ENCODE results near the gene LRP8.
"Not testable (repeated sequence)": the region's sequence is repeated elsewhere in the genome, so short reads cannot be mapped to it uniquely, and the experiment has no call there.

The LRP8 gene

DNA sequence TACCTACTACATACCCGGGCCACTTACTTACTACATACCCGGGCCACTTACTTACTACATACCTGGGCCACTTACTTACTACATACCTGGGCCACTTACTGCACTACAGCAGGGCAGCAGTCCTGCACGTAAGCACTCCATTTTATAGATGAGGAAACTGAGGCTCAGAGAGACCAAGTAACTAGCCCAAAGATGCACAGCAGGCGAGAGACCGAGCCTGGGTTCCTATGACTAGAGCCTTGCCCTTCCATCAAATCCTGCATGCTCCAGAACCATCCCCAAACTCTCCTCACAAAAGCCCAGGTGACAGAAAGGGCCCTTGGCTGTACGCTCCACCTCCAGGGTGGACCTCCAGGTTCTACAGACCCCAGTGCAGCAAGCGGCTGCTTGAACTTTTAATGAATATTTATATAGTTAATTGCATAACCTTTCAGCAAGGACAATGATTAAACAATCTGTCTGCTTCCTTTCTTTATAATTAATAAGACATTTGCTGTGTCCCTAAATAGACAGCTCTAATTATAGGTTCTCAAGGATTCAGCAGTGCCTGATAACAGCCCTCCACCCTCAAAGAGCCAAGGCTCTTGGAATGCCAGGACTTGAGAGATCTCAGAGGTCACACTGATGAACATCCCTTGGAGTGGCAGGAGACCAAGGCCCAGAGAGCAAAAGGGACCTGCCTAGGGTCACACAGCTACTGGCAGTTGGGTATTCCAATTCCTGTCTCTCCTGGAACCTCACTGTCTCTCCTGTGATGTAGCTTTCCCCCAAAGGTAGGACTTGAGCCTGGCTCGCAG, 43.4 kb downstream of the LRP8 start:
- DNase-seq (ENCODE audit: low read depth in 2 of 2): no peak

- DNase-seq (ENCODE audit: low read depth in 2 of 2): not testable (repeated sequence)
These were observed 44.7 kb downstream of the LRP8 start for GRCh38 chr1:53283156-53283555.

DNA sequence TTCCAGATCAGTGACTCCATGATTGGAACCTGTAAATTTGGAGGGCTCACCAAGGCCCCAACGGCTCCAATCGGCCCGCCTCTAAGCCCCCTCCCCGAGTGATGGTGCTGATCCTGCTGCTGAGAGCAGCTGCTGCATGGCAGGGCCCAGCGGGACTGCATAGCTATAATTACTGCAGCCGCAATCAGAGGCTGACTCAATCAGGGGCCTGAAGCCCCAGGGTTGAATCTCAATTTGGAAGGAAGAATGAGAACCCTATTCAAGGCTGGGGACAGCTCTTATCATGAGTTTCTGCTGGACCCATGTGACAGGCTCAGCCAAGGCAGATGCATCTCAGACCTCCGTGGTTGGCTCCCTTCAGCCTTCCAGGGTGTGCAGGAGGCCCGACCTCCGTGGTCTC, 46.7 kb downstream of the LRP8 start:
- no peak for DNase-seq (ENCODE audit: low read depth in 2 of 2)

- no peak for DNase-seq (ENCODE audit: low read depth in 2 of 2)
These were observed 47.4 kb downstream of the LRP8 start for GRCh38 chr1:53280496-53280895.

GRCh38 chr1:53279296-53280200, 48.3 kb downstream of the LRP8 start:
- no peak for DNase-seq (ENCODE audit: low read depth in 2 of 2)

GRCh38 chr1:53278298-53278725, 49.6 kb downstream of the LRP8 start:
- peak; percentile 14 to 35 for DNase-seq (ENCODE audit: low read depth in 2 of 2)

DNA sequence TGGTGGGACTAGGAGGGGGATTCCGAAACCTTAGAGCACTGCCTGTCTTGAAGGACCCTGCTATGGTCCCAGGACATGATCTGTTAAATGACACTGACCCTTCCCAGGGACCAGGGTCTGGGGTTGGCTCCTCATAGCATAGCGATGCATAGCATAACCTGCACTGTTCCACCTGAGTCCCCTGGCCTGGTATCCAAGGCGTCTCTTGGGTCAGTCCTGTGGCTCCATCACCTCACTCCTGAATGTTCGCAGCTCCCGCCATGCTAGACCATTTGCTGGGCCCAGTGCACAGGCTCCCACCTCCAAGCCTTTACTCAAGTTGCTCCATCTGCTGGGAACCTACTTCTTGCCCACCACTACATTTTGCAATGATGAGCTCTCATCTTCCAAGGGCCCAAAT, 50.5 kb downstream of the LRP8 start:
- DNase-seq (ENCODE audit: low read depth in 2 of 2): no peak

DNA sequence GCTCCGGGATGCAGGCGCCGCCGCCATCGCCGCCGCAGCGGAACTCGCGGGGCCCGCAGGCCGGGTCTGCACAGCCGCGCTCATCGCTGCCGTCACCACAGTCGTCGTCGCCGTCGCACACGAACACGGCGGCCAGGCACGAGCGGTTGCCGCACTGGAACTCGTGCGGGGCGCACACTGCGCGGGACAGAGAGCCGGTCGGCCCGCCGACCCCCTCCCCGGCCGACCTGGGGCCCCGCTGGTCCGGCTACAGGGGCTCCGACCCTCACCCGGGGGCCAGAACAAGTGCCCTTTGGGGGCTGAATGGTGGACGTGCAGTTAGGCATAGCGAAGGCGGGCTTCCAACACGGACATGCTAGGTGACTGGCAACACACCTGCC, 51.0 kb downstream of the LRP8 start:
- DNase-seq (ENCODE audit: low read depth in 2 of 2): no peak

- no peak for DNase-seq (ENCODE audit: low read depth in 2 of 2)
These were observed 51.5 kb downstream of the LRP8 start for GRCh38 chr1:53276153-53276901.

DNA sequence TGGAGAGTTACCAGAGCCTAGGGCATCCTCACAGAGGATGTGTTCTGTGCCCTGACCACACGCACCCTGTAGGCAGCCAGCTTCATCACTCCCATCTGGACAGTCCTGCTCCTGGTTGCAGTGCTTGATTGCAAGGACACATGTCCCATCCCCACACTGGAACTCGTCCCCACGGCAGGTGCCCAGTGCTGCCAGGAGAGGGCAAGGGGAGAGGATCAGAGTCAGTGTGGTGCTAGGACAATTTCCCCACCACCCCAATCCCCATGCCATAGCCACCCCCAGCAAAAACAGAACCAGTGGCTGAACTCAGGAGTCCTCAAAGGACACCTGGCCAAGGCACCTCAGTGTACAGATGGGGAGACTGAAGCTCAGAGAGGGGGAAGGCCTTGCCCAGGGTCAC, 52.3 kb downstream of the LRP8 start:
- no peak for DNase-seq (ENCODE audit: low read depth in 2 of 2)

DNA sequence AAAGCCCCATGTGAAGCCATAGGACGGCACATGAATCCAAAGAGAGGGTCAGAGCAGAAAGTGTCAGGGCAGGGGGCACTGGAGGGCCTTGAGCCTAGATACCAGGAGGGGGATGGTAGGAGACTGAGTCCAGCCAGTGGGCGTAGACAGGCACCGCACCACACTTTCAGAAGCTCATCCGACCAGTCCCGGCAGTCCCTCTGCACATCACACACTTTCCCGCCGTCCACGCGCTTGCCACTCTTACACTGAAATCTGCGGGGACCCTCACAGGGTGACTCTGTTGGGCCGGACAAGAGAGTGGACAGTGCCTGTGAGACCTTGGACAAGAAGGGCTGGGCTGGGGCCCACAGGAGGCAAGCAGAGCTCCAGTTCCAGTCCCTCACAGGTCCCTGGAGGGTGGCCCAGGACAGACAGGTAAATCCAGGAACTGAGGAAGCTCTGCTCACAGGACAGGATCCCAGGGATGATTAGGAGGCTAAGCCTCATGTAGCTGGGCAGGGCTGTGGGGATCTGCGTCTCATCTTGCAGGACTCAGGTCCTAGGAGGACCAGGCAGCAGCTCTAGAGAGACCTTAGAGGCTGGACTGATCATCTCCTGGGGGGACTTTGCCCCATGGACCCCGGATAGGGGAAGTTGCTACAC, 53.2 kb downstream of the LRP8 start:
- no peak for DNase-seq (ENCODE audit: low read depth in 2 of 2)

DNA sequence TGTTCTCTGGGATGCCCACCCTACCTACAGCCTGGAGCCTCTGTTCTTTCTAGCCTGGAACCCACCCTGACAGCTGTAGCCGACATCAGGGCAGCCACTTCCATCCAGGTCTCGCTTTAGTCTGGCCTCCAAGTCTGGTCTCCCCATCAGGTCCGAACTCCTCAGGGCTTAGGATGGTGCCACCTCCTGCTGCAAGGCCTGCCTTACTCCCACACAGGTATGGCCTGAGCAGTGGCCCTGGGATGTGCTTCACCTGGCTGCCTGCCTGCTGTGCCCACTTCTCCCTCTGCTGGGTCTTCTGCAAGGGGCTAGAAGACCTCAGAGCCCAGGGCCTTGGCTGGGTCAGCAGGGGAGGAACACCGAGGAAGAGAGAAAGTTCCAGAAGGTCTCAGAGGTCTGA, 53.8 kb downstream of the LRP8 start:
- no peak for DNase-seq (ENCODE audit: low read depth in 2 of 2)

GRCh38 chr1:53273526-53273925, 54.3 kb downstream of the LRP8 start:
- DNase-seq (ENCODE audit: low read depth in 2 of 2): no peak

GRCh38 chr1:53272349-53272748, 55.5 kb downstream of the LRP8 start:
- no peak for DNase-seq (ENCODE audit: low read depth in 2 of 2)

DNA sequence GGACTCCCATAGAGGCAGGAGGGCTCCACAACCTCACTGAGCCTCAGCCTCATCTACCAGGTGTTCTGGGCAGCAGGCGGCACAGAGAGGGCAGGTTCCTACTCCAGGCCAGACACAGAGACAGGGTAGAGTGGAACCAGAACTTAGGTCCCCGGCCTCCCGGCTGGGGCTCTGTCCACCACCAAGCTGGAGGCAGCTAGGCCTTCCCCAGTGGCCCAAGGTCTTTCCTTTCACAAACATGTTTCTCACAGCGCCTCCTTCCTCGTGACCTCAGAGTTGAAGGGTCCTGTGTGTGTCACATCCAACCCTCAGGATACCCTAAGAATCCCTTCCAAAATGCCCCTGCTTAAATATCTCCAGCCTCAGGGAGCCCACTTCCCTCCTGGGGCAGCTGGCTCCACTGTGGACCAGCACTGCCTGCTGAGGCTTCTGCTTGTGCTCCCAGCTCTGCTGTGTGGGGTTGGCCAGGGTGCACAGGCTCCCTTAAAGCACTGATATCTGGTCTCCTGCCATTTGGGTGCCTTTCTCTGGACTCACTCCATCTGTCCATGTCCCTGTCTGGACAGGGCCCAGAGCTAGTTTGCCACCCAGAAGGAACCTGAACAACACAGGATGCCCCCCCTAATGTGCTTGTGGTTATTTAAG, 56.3 kb downstream of the LRP8 start:
- DNase-seq (ENCODE audit: low read depth in 2 of 2): no peak

DNA sequence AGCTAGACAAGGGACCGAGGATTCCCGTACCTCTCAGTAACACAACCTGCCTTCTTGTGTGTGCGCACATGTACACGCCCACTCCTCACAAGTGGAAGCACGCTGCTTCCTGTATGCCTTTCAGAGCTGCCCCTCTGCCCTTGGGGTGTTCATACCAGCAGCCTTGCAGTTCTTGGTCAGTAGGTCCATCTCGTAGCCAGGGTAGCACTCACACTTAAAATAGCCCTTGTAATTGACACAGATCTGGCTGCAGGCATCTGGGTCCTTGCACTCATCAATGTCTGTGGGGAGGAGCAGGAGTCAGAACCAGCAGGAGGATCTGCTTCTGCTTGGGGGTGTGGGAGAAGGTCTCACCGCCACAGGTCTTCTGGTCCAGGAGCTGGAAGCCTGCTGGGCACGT, 57.0 kb downstream of the LRP8 start:
- DNase-seq (ENCODE audit: low read depth in 2 of 2): no peak

DNA sequence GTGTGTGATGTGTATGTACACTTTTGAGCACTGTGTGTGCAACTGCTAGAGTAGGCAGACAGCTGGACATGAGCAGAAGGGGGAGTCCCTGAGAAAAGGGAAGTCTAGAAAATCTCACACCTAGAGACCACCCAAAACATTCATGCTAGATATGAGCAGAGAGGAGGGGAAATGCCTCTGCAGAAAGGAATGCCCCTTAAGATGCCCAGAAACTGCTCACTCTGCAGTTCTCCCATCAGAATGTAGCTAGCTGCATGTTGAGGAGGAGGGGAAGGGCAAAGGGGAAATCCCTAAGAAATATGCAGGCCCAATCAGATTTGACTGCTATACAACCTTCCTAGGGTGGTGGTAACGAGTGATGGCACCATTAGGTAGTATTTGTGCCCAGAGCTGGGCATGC, 57.8 kb downstream of the LRP8 start:
- no peak for DNase-seq (ENCODE audit: low read depth in 2 of 2)

- no peak for DNase-seq (ENCODE audit: low read depth in 2 of 2)
These were observed 60.1 kb downstream of the LRP8 start for GRCh38 chr1:53267761-53268160.

GRCh38 chr1:53266038-53266437, 61.8 kb downstream of the LRP8 start:
- no peak for DNase-seq (ENCODE audit: low read depth in 2 of 2)

- DNase-seq (ENCODE audit: low read depth in 2 of 2): no peak
These were observed 62.3 kb downstream of the LRP8 start for GRCh38 chr1:53265581-53265980.

- DNase-seq (ENCODE audit: low read depth in 2 of 2): no peak
These were observed 63.8 kb downstream of the LRP8 start for GRCh38 chr1:53264048-53264447.
